Hematopoietic multipotent progenitor cell treated with erythropoietin and hydrocortisone succinate and interleukin-3 and kit ligand, for 4 days (in vitro differentiated cells): ENCODE results near the gene TMEM167A.

Source experiments
- DNase-seq: peaks from one replicate; pipeline ENCODE4 v3.0.0-alpha.2; 2015

The TMEM167A gene, protein sequence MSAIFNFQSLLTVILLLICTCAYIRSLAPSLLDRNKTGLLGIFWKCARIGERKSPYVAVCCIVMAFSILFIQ

DNA sequence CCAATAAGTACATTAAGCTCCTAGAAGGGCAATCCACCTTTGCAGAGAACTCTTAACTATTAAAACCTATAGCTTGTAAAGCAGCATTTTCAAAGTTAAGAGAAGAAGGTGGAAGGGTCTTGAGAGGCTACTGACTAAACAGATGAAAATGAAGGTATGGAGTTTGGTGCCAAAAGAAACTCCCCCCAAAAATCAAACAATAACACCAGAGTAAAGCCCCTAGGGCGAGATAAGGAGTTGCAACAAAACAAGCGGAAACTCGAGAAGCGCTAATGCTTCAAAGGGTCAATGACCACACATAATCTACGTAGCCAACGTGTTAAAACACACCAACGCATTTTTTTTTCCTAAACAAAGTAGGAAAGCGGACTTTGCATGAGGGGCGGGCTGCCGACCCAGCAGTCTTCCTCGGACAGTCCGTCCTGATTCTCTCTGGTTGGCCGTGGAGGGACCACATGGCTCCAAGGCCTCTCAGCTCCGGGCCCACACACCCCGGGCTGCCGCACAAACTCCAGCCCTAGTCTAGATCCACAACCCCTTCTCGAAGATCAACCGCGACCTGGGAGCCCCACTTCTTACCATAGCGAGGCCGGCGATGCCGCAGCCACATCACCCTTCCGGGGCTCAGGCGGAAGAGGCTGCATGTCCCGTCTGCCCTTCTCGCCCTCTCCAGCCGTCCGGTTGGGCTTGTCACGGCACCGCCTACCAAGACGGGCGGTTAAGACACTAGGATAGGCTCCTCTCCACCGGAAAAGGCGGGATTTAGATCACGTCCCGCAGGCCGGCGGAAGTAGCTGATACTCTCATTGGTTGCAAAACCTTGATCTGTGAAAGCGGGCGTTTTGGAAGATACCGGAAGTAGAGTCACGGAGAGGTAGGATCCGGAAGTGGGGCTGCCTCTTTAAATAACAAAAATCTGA lies at the start of gene TMEM167A, which contains the start of gene XRCC4:
TSS of gene TMEM167A (minus strand) at position 653 of the 920 bp plus-strand sequence. CDS start at position 582, 71 bp downstream.
TSS of gene XRCC4 (plus strand) at position 806 of the 920 bp plus-strand sequence. CDS start 27,373 bp downstream, outside the sequence.
- DNase-seq = peak; percentile 100

DNA sequence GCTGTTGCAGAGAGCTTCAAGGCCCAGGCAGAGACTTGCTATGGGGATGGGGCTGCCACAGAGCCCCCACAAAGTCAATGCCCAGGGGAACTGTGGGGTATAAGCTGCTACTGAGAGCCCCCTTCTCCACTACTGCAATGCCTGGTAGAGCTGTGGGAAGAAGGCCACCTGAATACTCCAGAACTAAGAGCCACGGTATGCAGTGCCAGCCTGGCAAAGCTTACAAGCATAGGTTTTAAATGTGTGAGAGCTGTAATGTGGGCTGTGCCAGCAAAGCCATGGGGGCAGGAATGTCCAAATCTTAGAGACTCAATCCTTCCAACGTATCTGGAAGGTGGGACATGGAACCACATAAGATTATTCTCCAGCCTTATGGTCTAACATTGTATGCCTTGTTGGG lies 49.3 kb upstream of the TMEM167A start:
- DNase-seq = no peak

DNA sequence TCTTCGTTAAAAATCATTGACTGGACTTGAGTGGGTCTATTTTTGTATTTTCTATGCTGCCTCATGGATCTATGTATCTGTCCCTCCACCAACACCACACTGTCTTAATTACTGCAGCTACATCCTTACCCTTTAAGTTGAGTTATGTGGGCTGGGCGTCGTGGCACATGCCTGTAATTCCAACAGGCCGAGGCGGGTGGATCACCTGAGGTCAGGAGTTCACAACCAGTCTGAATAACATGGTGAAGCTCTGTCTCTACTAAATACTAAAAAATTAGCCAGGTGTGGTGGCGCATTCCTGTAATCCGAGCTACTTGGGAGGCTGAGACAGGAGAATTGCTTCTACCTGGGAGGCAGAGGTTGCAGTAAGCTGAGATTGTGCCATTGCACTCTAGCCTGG lies 48.4 kb upstream of the TMEM167A start:
- DNase-seq = no peak

DNA sequence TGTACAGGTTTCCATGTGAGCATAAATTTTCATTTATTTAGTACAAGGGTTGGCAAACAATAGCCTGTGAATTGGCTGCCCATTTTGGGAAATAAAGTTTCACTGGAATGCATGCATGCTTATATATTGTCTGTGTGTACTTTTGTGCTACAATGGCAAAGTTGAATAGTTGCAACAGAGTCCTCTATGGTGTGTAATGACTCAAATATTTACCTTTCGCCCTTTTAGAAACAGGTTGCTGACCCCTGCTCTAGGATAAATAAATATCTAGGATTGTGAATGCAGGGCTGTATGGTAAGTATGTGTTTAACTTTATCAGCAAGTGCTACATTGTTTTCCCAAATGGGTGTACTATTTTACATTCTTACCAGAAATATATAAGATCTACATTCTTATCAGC lies 47.4 kb upstream of the TMEM167A start:
- no peak for DNase-seq

DNA sequence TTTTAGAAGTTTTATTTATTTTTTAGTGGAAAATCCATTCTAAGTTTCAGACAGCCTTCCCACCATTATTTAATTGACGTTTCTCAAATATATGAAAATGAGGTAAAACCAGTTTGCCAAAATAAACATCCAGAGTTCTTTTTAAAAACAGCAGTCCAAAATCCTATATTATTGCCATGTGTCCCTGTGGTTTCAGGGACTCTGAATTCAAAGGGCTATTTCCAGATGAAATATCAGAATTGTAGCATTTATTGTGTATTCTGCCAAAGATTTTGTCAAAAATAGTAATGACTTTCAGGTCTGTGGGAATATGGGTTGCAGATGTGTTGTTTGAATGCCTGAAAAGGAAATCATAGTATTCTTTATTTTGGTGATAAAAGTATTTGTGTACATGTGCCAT lies 41.8 kb upstream of the TMEM167A start:
- DNase-seq = no peak

DNA sequence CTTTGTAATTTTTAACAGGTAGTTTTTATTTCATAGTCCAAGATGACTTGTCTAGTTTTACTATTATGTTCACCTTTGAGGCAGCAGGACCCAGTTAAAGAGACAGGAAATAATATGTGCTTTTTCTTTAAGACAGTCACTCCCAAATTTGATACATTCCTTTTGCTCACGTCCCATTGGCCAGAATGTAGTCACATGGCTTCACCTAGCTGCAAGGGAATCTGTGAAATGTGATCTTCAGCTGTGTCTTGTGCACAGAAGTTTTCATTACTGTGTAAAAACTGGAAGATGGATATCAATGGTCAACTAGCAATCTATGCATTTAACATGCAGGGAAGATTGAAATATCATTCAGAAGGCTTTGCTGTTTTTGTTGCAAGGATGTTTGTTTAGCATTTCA lies 41.3 kb upstream of the TMEM167A start:
- no peak for DNase-seq

DNA sequence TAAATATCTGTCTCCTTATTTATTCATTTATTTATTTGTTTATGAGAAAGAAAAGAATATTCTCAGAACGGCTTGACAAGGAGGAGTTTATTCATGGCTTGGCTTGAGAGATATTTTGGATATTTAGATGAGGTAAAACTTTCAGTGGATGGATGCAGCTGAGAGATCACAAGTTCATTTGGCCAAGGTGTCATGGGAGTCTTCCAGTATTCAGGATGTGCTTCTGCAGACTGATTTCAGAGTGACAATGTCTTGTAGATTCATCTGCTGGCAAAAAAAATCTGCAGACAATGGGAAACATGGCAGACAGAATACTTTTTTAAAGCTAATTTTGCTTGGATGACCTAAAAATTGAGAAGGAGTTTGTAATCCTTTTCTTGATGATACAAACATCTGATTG lies 38.6 kb upstream of the TMEM167A start:
- no peak for DNase-seq

DNA sequence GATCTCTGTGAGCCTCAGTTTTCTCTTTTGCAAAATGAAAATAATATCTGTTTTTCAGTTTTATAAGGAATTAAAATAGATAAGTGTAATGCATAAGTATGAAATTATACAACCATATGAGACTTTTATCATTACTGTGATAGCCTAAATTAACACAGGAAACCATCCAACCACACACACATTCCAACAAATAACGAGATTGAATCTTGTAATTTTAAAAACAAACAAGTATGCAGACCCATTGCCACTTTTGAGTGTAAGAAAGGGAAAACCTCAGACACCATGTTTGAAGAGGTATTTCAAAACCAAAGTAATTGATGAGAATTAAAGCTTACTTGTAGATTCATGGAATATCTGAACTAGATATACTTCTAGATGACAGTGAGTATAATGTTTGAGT lies 32.2 kb upstream of the TMEM167A start:
- no peak for DNase-seq

DNA sequence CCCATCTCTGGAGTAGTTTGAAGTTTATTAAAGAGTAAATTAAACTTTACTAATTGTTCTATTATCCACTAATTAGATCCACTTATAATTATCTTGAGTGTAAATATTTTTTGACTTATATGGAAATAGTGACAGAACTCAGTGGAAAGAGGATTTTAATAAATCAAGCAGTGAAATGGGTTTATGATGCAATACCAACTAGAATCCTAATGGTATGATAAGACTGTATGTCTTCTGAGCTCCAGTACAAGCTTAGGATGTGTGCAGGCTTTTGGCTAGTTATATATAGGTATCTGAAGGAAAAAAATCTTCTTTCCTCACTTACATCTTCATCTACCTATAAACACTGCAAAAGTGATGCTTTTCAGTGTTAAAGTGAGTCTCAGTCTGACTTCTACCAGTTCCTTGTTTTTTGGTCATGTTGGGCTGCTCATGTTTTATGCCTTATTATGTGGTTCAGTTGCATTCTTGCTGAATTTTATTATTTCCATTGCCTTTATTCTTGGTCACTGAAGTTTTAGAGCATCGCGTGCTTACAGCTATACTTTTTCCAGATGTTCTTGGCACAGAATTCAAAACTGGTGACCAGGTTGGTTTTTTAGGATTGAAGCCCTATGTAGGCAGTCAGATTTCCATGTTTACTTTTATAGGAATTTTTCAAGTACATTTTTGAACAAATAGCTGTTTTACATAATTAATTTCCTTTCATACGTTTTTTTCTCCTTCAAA lies 30.7 kb upstream of the TMEM167A start:
- DNase-seq = no peak

DNA sequence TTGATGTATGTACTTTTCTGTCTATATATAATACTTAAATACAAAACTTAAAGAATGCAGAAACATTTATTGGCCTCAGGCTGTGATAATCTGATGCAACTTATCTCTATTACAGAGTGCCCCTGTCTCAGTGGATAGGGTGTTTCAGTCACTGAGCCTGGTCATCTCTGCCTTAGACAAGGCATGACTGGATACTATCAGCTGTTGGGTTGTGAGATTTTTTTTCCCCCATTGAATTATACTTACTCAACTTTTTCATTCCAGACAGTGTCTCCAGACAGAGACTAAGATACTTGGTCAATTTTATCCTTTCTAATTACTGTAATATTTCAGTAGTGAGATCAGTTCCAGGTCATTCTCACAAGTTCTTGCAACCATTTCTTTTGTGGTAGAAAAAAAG lies 26.8 kb upstream of the TMEM167A start:
- no peak for DNase-seq

DNA sequence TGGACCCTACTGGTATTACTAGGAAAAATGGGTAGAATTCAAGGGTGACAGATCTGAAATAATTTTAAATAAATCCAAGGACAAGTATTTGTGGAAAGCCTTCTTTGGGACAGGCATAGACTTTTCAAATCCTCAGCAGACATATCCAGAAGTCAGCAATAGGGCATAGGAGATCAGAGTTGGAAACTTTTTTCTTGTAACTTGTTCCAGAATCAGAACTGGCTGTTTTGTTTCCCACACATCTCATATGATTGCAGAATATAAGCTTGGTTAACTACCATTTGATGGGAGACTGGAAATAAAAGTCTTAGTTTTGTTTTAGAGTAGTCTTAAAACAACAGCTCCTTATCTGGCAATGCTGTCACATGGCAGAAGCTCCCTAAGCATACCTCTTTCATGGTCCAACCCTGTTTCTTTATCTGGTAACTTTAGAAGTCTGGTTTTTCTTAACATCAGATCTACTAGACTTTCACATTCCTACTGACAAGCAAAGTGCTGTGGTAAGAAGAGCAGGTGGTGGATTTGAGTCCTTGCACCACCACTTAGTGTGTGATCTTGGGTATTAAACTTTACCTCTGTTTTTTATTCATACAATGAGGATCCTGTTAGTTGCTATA lies 25.3 kb upstream of the TMEM167A start:
- peak; percentile 49 for DNase-seq

DNA sequence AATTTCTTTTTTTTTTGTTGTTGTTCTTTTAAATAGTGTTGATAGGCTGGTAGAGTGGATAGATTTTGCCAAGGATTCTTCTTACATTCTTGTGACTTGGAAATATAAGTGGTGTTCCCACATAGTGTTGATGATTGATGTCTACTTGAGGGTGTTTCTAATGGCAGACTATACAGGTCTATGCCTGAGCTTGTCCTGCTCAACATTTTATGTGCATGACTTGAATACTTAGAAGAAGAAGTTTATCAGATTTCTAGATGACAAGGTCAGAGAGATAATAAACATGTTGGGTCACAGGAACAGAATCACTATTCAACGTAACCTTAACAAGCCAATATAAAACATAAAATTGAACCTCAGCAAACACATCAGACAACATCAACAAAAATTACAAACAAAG lies 24.3 kb upstream of the TMEM167A start:
- no peak for DNase-seq

DNA sequence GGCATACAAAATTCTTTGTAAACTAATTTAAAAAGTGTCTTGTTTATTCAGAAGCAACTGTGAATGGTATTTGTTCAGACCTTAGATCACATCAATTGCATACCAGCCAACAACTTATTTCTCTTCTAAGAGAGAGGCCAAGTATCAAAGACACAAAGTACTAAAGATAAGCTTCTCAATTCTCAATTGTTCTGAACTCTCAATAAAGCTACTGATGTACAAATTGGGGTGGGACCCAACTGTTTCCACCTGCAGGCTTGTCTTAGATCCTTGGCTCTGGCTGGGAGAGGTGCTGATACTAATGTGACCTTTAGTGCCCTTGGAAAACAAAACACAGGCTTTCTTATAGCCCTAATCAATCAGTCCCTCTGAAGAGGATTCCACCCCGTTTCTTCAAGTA lies 22.3 kb upstream of the TMEM167A start:
- DNase-seq = no peak

DNA sequence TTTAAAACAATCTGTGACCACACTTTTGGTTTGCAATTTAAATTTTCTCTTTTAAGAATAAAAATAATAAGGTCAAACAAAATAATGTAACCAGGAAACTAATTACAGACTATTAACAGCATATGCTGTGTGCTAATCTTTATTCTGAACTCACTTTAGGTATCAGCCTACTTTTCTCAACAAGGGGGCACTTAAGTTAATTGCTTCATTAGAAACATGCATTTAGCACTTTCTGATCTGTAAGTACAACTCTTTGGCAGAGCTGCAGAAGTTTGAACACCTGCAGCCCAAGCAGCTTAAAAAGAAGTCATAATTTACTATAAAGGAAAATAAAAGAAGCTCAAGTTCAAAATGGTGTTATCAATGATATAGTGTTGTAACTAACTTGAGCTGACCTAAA lies 21.8 kb upstream of the TMEM167A start:
- no peak for DNase-seq

DNA sequence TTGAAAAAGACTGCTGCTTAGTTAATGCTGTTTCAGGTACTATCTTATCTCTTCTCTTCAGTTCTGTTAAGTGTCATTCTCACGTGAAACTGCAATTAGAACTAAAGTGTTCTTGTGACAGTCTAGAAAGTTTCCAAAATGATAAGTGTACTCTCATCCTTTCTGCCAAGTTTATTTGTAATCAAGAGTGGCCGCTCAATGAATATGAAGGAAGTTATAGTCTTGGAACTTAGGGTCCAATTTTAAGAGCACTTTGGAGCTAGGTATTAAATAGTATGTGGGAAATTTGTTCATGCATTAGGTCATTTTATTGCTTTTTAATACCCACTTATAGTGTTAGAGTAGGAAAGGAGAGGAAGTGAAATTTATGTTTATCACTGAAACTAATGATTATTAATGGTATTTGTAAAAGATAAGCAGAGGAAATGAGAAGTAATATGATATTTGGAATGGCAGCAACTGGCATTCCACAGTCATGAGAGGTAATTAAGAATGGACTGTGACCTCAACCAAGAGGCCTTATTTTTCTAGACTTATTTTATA lies 20.6 kb upstream of the TMEM167A start:
- DNase-seq = peak; percentile 36

DNA sequence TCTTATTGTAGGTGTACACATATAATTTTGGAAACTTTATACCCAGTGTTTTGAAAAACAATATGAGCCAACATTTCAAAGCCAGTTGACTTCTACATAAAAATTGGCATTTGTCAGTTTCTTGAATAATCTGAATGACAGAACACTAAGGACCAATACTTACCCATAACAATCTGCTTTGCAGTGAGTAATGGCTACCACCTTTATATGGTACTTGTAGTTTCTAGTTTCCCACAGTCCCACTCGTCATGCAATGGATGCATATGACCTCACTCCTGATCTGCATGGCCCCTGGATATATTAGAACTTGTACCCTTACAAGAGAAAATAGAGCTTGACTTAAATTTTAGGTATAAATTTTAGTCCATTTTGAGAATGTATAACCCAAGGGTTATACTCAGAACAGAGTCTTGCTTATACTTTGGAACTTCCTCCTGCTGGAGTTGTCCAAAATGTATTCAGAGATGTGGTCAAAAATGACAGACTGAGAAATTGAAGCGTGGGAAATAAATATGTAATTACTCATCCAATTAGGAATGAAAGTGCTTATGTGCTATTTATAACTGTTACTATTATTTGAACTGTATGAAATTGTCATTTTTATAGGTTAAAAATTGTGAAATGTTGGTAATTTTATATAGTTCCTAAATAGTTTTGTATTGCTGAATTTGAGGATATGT lies 19.6 kb upstream of the TMEM167A start:
- DNase-seq = no peak

DNA sequence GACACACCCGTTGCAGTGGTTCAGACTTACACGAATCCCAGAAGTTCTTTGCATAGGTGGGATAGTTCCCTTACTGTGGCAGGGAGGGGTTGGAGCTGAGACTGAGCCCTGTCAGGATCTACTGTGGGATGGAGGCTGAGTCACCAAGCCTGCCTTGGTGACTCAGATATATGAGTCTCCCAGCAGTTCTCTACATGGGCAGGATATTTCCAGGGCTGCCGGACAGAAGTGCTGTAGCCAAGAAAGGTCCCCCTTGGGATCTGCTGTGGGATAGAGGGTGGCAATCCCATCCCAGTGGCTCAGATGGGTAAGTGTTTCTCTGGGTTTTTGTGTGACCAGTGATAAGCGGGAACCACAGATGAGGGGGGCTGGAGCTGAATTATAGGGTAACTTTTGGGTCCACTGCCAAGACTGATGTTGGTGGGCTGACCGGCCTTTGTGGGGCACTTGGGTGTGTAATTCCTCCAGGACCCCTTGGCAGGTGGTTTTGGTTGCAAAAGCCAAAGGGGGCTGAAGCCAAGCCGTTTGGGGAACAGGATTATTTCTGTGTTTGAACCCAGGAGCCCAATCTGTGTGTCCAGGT lies 18.9 kb upstream of the TMEM167A start:
- DNase-seq = no peak

DNA sequence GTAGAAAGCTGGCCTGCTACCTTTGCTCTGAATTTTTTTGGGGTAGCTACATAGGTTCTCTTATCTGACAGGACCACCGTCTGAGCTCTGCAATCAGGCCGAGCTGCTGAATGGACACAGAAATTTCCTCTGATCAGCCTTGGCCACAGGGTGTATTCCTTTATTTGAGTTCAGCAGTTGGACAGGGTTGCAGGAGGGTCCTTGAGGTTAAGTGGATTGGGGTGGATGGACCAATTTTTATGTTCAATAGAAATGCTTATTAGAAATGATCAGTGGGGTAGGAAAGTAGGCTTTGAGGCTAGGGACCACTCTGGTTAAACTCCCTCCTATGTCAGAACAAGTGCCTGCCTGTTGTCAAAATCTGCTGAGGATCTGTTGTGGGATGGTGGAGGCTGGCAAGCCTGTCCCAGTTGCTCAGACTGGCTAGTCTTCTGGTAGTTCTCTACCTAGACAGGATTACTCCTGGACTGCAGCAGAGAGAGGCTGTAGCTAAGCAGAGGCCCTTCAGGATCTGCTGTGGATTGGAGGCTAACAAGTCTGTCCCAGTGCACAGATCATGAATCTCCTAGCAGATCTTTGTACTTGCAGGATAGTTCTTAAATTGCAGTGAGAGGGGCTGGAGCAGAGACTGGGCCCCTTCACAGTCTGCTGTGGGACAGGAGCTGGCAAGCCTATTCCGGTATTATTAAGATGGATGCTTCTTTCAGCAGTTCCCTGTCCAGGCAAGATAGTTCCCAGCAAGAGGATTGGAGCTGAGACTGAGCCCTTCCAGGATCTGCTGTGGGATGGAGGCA lies 18.2 kb upstream of the TMEM167A start:
- no peak for DNase-seq

DNA sequence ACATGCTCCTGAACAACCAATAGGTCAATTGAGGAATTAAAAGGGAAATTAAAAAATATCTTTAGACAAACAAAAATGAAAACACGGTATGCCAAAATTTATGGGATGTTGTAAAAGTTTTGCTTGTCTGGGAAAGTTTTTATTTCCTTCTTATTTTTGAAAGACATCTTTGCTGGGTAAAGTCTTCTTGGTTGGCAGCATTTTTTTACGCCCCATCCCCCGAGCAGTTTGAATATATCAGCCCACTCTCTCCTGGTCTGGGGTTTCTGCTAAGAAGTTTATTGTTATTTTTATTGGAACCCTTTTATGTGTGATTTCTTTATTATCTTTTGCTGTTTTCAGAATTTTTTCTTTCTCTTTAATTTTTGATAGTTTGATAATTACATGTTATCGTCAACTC lies 16.5 kb upstream of the TMEM167A start:
- no peak for DNase-seq

DNA sequence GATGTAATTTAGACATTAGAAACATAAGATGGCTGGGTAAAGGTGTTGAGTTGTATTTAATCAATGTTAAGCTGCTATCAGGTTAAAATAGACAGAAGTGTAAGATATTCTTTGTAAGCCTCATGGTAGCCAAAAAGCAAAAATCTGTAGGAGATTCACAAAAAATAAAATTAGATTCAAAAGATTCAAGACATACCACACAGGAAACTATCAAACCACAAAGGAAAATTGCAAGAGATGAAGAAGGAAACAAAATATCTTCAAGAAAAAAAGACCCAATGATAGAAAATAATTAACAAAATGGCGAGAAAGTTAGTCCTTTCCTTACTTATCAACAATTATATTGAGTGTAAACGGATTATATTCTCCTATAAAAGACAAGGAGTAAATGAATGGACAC lies 15.4 kb upstream of the TMEM167A start:
- DNase-seq = no peak

DNA sequence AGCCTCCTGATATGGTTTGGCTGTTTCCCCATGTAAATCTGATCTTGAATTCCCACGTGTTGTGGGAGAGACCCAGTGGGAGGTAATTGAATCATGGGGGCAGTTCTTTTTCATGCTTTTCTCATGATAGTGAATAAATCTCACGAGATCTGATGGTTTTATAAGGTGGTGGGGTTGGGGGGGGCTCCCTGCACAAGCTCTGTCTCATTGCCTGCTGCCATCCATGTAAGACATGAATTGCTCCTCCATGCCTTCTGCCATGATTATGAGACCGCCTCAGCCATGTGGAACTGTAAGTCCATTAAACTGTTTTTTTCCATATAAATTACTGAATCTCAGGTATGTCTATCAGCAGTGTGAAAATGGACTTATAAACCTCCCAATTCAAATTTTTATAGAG lies 13.0 kb upstream of the TMEM167A start:
- DNase-seq = no peak
